IMR-90 (cell line): ENCODE data around the gene FXYD5. TPM values are rescaled to one million over a fixed set of nuclear protein-coding genes. Genes with fewer than 3 reads are reported as not detected.

Experiments used
- ATAC-seq: fragments of 200-7000 bp; cut with Tn5 transposase; 2 replicates; pipeline ENCODE4 v1.9.1; 2020; ENCODE audit warnings: low read depth, mild to moderate bottlenecking, moderate library complexity
- BruUV-seq: library from RNA; stranded (reverse); fragments of 400-500 nt; replicated peaks from 2 replicates; lab custom pipeline; 2021; lab: Mats Ljungman, UMichigan
- CTCF ChIA-PET: fragments of 300-600 bp; formaldehyde crosslinking; extraction: SDS; loops from one replicate; lab custom pipeline; 2021; ENCODE audit warnings: antibody characterized with exemption; lab: Yijun Ruan, JAX
- POLR2A ChIA-PET: fragments of 300-600 bp; sonication (Branson Sonifier 250); formaldehyde crosslinking; loops from one replicate; lab custom pipeline; 2022; ENCODE audit warnings: antibody characterized with exemption; ENCODE audit not compliant: unreplicated experiment; lab: Charles Lee
- DNase-seq: peaks from one replicate; pipeline ENCODE4 v3.0.0; 2013
- H2AFZ ChIP-seq: replicated peaks from 2 replicates; pipeline ENCODE3; 2013; ENCODE audit warnings: low read length, mild to moderate bottlenecking; ENCODE audit not compliant: poor library complexity
- H2AK5ac ChIP-seq: 2 replicates; pipeline ENCODE4 v1.6.1; 2013; ENCODE audit warnings: low read depth, low read length, inconsistent platforms
- H2AK9ac ChIP-seq: replicated peaks from 2 replicates; pipeline ENCODE3; 2013; ENCODE audit warnings: mild to moderate bottlenecking, low read depth, low read length, moderate library complexity; ENCODE audit not compliant: poor library complexity
- H2BK120ac ChIP-seq: 2 replicates; pipeline ENCODE4 v1.6.1; 2013; ENCODE audit warnings: low read depth, low read length, inconsistent platforms
- H2BK15ac ChIP-seq: 3 replicates; pipeline ENCODE4 v1.6.1; 2013; ENCODE audit warnings: low read depth, low read length, inconsistent platforms
- H2BK20ac ChIP-seq: 2 replicates; pipeline ENCODE4 v1.6.1; 2013; ENCODE audit warnings: low read depth, mild to moderate bottlenecking, inconsistent platforms, low read length, moderate library complexity
- H2BK5ac ChIP-seq: 2 replicates; pipeline ENCODE4 v1.6.1; 2013; ENCODE audit warnings: mild to moderate bottlenecking, low read depth, low read length, inconsistent platforms; ENCODE audit not compliant: poor library complexity, severe bottlenecking
- H3K14ac ChIP-seq: replicated peaks from 2 replicates; pipeline ENCODE4 v1.6.1; 2013; ENCODE audit warnings: low read depth, low read length, inconsistent platforms
- H3K18ac ChIP-seq: 2 replicates; pipeline ENCODE4 v1.6.1; 2013; ENCODE audit warnings: low read depth, low read length, control low read depth
- H3K23ac ChIP-seq: 2 replicates; pipeline ENCODE4 v1.6.1; 2013; ENCODE audit warnings: low read depth, low read length, inconsistent platforms
- H3K27ac ChIP-seq: 2 replicates; pipeline ENCODE4 v1.5.1; 2013; ENCODE audit warnings: mild to moderate bottlenecking, control low read depth, low read length; ENCODE audit not compliant: insufficient read depth
- H3K27me3 ChIP-seq: 2 replicates; pipeline ENCODE4 v1.6.1; 2013; ENCODE audit warnings: low read length; ENCODE audit not compliant: control insufficient read depth, insufficient read depth
- H3K36me3 ChIP-seq: 2 replicates; pipeline ENCODE4 v1.6.1; 2013; ENCODE audit warnings: low read length, mixed read lengths; ENCODE audit not compliant: control insufficient read depth, insufficient read depth
- H3K4ac ChIP-seq: 2 replicates; pipeline ENCODE4 v1.6.1; 2013; ENCODE audit warnings: low read depth, low read length, inconsistent platforms
- H3K4me1 ChIP-seq: 2 replicates; pipeline ENCODE4 v1.6.1; 2013; ENCODE audit warnings: low read length, mixed read lengths; ENCODE audit not compliant: control insufficient read depth, insufficient read depth
- H3K4me2 ChIP-seq: 2 replicates; pipeline ENCODE4 v1.6.1; 2013; ENCODE audit warnings: low read depth, mild to moderate bottlenecking, control low read depth, low read length, moderate library complexity
- H3K4me3 ChIP-seq: 2 replicates; pipeline ENCODE4 v1.5.1; 2013; ENCODE audit warnings: low read depth, mild to moderate bottlenecking, control low read depth, low read length, moderate library complexity; ENCODE audit not compliant: insufficient read depth
- H3K56ac ChIP-seq: 2 replicates; pipeline ENCODE4 v1.6.1; 2013; ENCODE audit warnings: low read length, inconsistent platforms; ENCODE audit not compliant: insufficient read depth; ENCODE audit errors: extremely low read depth
- H3K79me1 ChIP-seq, 2 experiments: 2 replicates each; pipeline ENCODE4 v1.6.1; 2013; ENCODE audit warnings: low read length in 2 of 2, inconsistent platforms in 1 of 2, low read depth in 1 of 2
- H3K9ac ChIP-seq: 2 replicates; pipeline ENCODE4 v1.6.1; 2013; ENCODE audit warnings: low read depth, low read length, control low read depth
- H3K9me1 ChIP-seq: 2 replicates; pipeline ENCODE4 v1.6.1; 2013; ENCODE audit warnings: low read length, inconsistent platforms; ENCODE audit not compliant: insufficient read depth
- H3K9me3 ChIP-seq: 2 replicates; pipeline ENCODE4 v1.6.1; 2013; ENCODE audit warnings: low read length; ENCODE audit not compliant: control insufficient read depth, insufficient read depth
- H4K20me1 ChIP-seq: 2 replicates; pipeline ENCODE4 v1.6.1; 2013; ENCODE audit warnings: low read length, inconsistent platforms; ENCODE audit not compliant: insufficient read depth
- H4K5ac ChIP-seq: 2 replicates; pipeline ENCODE4 v1.6.1; 2013; ENCODE audit warnings: mild to moderate bottlenecking, low read depth, low read length, control low read depth
- H4K8ac ChIP-seq, 2 experiments: 2 replicates each; pipeline ENCODE4 v1.6.1; 2013; ENCODE audit warnings: low read depth in 2 of 2, low read length in 2 of 2, control low read depth in 1 of 2, inconsistent platforms in 1 of 2
- H4K91ac ChIP-seq: 2 replicates; pipeline ENCODE4 v1.6.1; 2013; ENCODE audit warnings: low read depth, low read length, inconsistent platforms; ENCODE audit not compliant: insufficient read depth
- CEBPB ChIP-seq: IDR thresholded peaks from 2 replicates; pipeline ENCODE4 v1.6.1; 2012; ENCODE audit warnings: low read depth, low read length, improper control_type of control experiment
- CHD1 ChIP-seq: IDR thresholded peaks from 2 replicates; pipeline ENCODE4 v1.6.1; 2012; ENCODE audit warnings: low read depth, low read length, improper control_type of control experiment
- FOS ChIP-seq: fragments of 150-350 bp; IDR thresholded peaks from 2 replicates; pipeline ENCODE4 v1.6.1; 2016; ENCODE audit warnings: low read depth, low read length
- MAFK ChIP-seq: IDR thresholded peaks from 2 replicates; pipeline ENCODE4 v1.6.1; 2012; ENCODE audit warnings: low read depth, low read length, improper control_type of control experiment
- MXI1 ChIP-seq: IDR thresholded peaks from 2 replicates; pipeline ENCODE4 v1.6.1; 2012; ENCODE audit warnings: low read depth, mild to moderate bottlenecking, low read length, moderate library complexity, borderline replicate concordance
- NFE2L2 ChIP-seq: fragments of 150-350 bp; IDR thresholded peaks from 2 replicates; pipeline ENCODE4 v1.6.1; 2016; ENCODE audit warnings: low read depth, mild to moderate bottlenecking, low read length
- POLR2A ChIP-seq: IDR thresholded peaks from 2 replicates; pipeline ENCODE4 v1.6.1; 2012; ENCODE audit warnings: mild to moderate bottlenecking, low read depth, low read length
- RAD21 ChIP-seq: IDR thresholded peaks from 2 replicates; pipeline ENCODE4 v1.6.1; 2012; ENCODE audit warnings: low read length, improper control_type of control experiment
- SMC3 ChIP-seq: fragments of 150-350 bp; IDR thresholded peaks from 2 replicates; pipeline ENCODE4 v1.6.1; 2016; ENCODE audit warnings: low read depth, mild to moderate bottlenecking, antibody characterized with exemption, low read length, moderate library complexity
- WGBS, 2 experiments: methylation state at CpG; one replicate each; pipeline versions ENCODE4 v1.1.5 to v1.1.7; 2013; ENCODE audit warnings: missing lambda C conversion rate in 2 of 2; ENCODE audit not compliant: insufficient read length in 1 of 2; ENCODE audit errors: extremely low coverage in 2 of 2; 5-methylcytosine and 5-hydroxymethylcytosine counted together
- dilution Hi-C: fragments of 300-500 bp; cut with HindIII; formaldehyde crosslinking; loops from one replicate; pipeline ENCODE4 v1.14.3; 2018; ENCODE audit warnings: low sequenced_read_pairs; ENCODE audit not compliant: unreplicated experiment
- in situ Hi-C: fragments of 300-500 bp; cut with MboI; formaldehyde crosslinking; loops from 3 replicates; pipeline ENCODE4 v1.14.3; 2019; ENCODE audit warnings: low sequenced_read_pairs, inconsistent platforms, mixed read lengths
- intact Hi-C: fragments of 100-400 bp; cut with micrococcal nuclease; formaldehyde crosslinking; loops from 2 replicates; pipeline ENCODE4 v1.10.0; 2022
- polyA plus RNA-seq, 3 experiments: library from polyadenylated mRNA; depleted of rRNA; stranded (reverse); fragments of >200 nt; gene quantifications; 2 replicates each; pipeline ENCODE4 v1.2.3, GENCODE V29; 2012; ENCODE audit warnings: low replicate concordance in 1 of 3
- total RNA-seq: library from RNA; depleted of rRNA; stranded (reverse); fragments of >200 nt; gene quantifications from 2 replicates; pipeline ENCODE4 v1.2.3, GENCODE V29; 2012
- TF ChIP-seq, protein P1 (sequence below): conservative IDR thresholded peaks from 2 replicates; pipeline ENCODE4 v1.5.1; 2012; ENCODE audit warnings: mild to moderate bottlenecking, low read depth, low read length, improper control_type of control experiment
- TF ChIP-seq, protein P2 (sequence below): fragments of 150-350 bp; IDR thresholded peaks from 2 replicates; pipeline ENCODE4 v1.6.1; 2017; ENCODE audit warnings: mild to moderate bottlenecking, antibody characterized with exemption, low read length, low read depth
- TF ChIP-seq, protein P3 (sequence below): fragments of 150-350 bp; IDR thresholded peaks from 2 replicates; pipeline ENCODE4 v1.6.1; 2016; ENCODE audit warnings: low read depth, mild to moderate bottlenecking, low read length, moderate library complexity, borderline replicate concordance

FXYD5 gene
- total and polyA plus RNA-seq, 2 of the 4 experiments (the other 2 are of a cell fraction), result 53.6 to 245 TPM

DNA sequence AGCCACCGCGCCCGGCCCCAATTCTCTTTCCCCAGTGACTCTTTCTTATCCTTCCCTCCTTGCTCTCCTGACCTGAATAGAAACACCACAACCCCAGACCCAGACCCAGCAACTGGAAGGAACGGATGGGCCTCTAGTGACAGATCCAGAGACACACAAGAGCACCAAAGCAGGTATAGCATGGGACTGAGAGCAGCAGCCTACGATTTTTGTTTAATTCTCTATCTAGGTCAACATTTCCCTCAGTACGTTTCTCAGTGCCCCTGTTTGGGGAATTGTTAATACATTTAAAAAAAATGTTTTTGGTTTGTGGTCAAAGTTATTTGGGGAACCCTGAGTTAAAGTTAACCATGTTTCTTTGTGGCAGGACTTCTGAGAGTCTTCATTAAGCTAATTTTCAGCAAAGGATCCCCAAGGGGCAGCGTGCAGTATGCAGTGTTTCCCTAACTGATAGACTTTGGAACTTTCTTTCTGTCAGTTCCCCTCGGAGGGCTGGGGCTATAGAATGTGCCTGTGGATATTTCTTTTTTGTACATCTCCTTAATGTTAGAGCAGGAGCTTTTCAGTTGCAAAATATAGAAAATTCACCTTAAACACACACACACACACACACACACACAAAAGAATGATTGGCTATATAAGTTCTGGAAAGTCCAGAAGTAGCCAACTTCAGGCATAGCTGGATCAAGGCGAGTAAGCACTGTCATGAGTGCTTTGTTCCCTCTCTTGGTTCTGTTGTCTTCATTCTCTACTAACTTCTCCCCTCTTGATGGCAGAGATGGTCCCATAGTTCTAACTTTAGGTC, 6.3 kb downstream of the FXYD5 start:
- no TSS peak for BruUV-seq
- in situ Hi-C loops, result no loop called here

More for the DNA sequence above, 6.3 kb downstream of the FXYD5 start:
- H3K36me3 ChIP-seq, result peaks cover 56% of the 10 kb centered on the region
- no peak overlapping the region for H4K8ac ChIP-seq
- H3K4me3 ChIP-seq, result no peak overlapping the region
- H3K14ac ChIP-seq, result no peak overlapping the region
- no peak overlapping the region for H4K5ac ChIP-seq
- H3K56ac ChIP-seq, result no peak overlapping the region
- H3K4ac ChIP-seq, result no peak overlapping the region
- H2AFZ ChIP-seq, result no peak overlapping the region
- no peak overlapping the region for H2AK9ac ChIP-seq
- H3K23ac ChIP-seq, result no peak overlapping the region
- H4K20me1 ChIP-seq, result 0 out of 2 replicates have a peak, but pooled peaks cover 2% of the 10 kb centered on the region
- no peak overlapping the region for H2BK20ac ChIP-seq
- H3K27me3 ChIP-seq, result no peaks in the 10 kb centered on the region
- H2BK5ac ChIP-seq, result no peak overlapping the region
- peaks cover 10 to 28% of the 10 kb centered on the region in 2 experiments for H3K79me1 ChIP-seq
- H3K4me1 ChIP-seq, result 0 out of 2 replicates have a peak, but pooled peaks cover 1% of the 10 kb centered on the region
- dilution Hi-C loops, result no loop called here
- H2BK120ac ChIP-seq, result no peak overlapping the region
- intact Hi-C loops, result no loop called here
- H3K9ac ChIP-seq, result no peak overlapping the region
- no peak overlapping the region for H3K4me2 ChIP-seq
- H2BK15ac ChIP-seq, result no peak overlapping the region
- H3K27ac ChIP-seq, result no peak overlapping the region
- TF ChIP-seq POLR2A (no peak), MXI1 (no peak), SMC3 (no peak), RAD21 (no peak), MAFK (no peak), NFE2L2 (no peak), CHD1 (no peak), FOS (no peak), CEBPB (no peak)
- TF ChIP-seq, protein P1, sequence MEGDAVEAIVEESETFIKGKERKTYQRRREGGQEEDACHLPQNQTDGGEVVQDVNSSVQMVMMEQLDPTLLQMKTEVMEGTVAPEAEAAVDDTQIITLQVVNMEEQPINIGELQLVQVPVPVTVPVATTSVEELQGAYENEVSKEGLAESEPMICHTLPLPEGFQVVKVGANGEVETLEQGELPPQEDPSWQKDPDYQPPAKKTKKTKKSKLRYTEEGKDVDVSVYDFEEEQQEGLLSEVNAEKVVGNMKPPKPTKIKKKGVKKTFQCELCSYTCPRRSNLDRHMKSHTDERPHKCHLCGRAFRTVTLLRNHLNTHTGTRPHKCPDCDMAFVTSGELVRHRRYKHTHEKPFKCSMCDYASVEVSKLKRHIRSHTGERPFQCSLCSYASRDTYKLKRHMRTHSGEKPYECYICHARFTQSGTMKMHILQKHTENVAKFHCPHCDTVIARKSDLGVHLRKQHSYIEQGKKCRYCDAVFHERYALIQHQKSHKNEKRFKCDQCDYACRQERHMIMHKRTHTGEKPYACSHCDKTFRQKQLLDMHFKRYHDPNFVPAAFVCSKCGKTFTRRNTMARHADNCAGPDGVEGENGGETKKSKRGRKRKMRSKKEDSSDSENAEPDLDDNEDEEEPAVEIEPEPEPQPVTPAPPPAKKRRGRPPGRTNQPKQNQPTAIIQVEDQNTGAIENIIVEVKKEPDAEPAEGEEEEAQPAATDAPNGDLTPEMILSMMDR, result no peak
- TF ChIP-seq, protein P2, sequence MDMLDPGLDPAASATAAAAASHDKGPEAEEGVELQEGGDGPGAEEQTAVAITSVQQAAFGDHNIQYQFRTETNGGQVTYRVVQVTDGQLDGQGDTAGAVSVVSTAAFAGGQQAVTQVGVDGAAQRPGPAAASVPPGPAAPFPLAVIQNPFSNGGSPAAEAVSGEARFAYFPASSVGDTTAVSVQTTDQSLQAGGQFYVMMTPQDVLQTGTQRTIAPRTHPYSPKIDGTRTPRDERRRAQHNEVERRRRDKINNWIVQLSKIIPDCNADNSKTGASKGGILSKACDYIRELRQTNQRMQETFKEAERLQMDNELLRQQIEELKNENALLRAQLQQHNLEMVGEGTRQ, result no peak
- TF ChIP-seq, protein P3, sequence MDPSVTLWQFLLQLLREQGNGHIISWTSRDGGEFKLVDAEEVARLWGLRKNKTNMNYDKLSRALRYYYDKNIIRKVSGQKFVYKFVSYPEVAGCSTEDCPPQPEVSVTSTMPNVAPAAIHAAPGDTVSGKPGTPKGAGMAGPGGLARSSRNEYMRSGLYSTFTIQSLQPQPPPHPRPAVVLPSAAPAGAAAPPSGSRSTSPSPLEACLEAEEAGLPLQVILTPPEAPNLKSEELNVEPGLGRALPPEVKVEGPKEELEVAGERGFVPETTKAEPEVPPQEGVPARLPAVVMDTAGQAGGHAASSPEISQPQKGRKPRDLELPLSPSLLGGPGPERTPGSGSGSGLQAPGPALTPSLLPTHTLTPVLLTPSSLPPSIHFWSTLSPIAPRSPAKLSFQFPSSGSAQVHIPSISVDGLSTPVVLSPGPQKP, result no peak
- WGBS, 2 experiments, result 97% methylated on average over 5 of the region's 9 CpGs; no CpG with 5 or more reads in 1 of the 2 experiments
- DNase-seq (no peak), ATAC-seq (no peak)
- no peak overlapping the region for H3K18ac ChIP-seq
- no peak overlapping the region for H2AK5ac ChIP-seq
- H3K9me3 ChIP-seq, result peaks cover 21% of the 10 kb centered on the region
- no peak overlapping the region for H4K91ac ChIP-seq
- POLR2A ChIA-PET, result no interaction called here
- peaks cover 5% of the 10 kb centered on the region; the same call in 1 of the 2 replicates for H3K9me1 ChIP-seq
- CTCF ChIA-PET, result no interaction called here
